Activated gamma-delta T cell treated with Interleukin-2 at 50 U/mL for 16 hours (primary cell): ENCODE results near the gene KLK3.
"Not testable (repeated sequence)": the region's sequence is repeated elsewhere in the genome, so short reads cannot be mapped to it uniquely, and the experiment has no call there.

Source experiments
- DNase-seq: peaks from one replicate; pipeline ENCODE4 v3.0.0-alpha.2; 2020

Gene KLK3

GRCh38 chr19:50854636-50855410 is at the start of gene KLK3:
TSS of gene KLK3 (plus strand) at chr19:50854915. CDS start at chr19:50854956, 41 bp downstream.
- no peak for DNase-seq

DNA sequence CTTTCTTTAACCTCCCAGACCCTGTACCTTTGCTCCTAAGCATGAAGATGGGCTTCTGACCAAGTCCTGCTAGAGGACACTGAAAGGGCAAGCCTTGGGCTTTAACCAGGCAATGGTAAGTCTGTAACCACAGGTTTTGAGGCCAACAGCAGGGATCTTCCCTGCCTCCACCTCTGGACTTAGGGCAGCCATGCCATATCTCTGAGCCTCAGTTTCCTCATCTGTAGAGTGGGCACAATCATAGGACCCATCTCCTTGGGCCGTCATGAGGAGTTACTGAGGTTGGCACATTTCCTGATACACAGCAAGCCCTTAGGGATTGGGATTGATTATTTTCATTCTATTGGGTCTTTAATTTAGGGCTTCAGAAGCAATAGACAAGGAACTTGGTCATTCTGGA is 45.9 kb upstream of the KLK3 start:
- DNase-seq: no peak

- not testable (repeated sequence) for DNase-seq
Measured at GRCh38 chr19:50811622-50812238, 43.0 kb upstream of the KLK3 start.

- no peak for DNase-seq
Measured at GRCh38 chr19:50812474-50812873, 42.2 kb upstream of the KLK3 start.

DNA sequence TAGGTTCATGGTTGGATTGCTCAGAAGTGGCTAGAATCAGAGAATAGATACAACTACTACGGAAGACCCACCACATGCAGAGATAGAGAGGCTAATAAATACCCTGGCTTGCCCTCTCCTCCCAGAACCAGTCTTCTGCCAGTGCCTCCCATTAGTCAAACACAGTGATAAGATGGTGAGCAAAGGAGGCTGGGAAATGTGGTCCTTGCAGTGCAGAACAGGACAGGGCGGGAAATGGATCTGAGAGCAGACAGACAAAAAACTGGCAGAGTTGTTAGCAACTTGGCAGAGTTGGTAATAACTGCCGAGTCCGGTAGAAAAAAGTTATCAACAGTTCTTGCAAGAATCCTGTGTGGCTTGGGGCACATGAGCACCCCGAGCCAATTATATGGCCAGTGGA is 39.8 kb upstream of the KLK3 start:
- no peak for DNase-seq

DNA sequence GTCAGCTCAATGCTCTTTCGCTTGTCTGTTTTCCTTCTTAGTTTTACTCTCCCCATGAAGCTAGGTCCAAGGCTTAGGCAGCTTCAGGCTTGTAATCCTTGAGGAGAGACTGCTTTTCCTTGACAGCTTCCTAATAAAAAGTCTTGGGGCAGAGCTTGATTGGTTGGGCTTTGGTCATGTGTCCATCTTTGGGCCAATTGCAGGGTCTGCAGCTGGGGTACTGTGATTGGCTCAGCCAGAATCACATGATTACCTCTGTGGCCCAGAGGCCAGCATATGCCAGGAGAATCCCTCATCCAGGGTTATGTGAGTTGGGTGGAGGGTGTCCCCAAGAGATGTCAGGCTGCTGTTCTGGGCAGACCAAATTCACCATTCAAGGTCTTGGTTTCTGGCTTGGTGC is 39.3 kb upstream of the KLK3 start:
- DNase-seq: no peak

DNA sequence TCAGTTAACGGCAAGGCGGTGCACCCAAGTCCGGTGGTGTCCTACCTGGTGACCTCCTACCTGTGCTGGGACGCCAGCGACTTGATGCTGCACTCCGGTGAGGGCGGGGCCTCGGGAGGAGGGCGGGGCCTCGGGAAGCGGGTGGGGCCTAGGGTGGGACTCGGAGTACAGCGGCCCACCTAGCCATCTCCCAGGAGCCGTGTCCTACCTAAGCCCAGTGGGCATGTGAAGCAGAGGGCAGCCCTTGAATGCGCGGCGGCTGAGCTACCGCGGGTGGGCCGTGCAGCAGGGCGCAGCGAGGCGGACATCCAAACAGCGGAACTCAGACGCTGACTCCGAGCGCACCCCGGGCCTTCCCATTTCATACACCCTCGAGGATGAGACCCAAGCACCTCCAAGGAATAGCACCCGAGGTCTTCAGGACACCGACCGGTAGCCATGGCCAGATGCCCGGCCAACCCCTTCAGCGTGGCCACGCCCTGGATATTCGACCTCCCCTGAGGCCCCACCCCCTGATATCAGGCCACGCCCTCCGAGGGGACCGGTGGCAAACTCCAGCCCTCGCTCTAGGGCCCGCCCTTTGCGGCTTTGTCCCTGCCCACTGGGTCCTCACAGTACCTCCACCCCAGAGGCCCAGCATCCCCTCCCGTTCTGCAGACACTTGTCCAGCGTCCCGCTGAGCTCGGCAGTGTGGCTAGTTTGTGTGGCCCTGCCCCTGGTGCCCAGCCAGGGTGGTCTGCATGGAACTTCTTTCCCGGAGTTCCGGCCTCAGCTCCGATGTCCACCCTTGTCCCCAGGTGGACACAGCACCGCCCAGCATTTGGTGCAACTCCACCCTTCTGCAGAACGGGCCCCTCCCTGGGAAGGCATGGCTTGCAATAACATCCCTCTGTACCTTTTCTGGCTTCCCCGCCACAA is 36.5 kb upstream of the KLK3 start:
- no peak for DNase-seq

- no peak for DNase-seq
Measured at GRCh38 chr19:50818859-50819472, 35.7 kb upstream of the KLK3 start.

- DNase-seq: no peak
Measured at GRCh38 chr19:50819636-50820035, 35.1 kb upstream of the KLK3 start.

- no peak for DNase-seq
Measured at GRCh38 chr19:50820086-50820485, 34.6 kb upstream of the KLK3 start.

GRCh38 chr19:50820549-50821247 is 34.0 kb upstream of the KLK3 start:
- no peak for DNase-seq

DNA sequence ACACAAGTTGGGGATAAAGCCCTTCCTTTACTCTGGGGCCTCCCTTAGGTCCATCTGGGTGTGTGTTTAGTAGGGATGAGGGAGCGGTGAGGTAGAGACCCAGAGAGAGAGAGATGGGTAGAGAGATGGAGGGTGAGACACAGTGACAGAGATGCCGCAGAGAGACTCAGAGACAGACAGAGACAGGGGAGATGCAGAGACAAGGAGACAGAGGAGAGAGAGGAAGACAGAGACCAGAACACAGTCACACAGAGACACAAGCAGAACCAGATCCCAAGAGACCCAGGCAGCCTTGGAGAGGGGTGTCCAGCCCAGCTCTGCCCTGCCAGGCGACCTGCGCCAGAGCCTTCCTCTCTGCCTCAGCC is 33.5 kb upstream of the KLK3 start:
- DNase-seq: no peak

- no peak for DNase-seq
Measured at GRCh38 chr19:50821622-50822021, 33.1 kb upstream of the KLK3 start.

DNA sequence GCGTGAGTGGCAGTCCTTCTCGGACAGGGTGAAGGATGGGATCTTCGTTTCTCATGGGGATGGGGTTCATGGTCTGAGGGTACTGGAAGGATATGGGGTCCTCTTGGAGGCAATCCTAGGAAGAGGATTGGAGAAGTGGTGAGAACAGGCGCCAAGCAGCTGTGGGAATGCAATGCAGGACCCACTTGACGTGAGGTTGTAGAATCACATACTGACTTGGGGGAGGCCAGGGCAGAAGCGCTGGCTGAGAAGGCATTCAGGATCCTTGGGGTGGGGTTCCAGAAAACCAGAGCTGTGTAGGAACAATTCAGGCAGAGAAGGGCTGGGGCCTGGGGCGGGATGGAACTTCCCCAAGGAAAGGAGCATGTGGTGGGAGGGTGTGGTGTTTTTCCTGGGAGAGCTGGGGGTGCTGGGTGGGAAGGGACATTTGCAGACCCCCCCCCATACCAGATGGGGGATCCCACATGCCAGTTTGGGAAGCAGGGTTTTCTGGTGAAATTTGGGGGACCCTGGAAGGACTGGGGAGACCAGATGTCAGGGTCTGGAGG is 32.0 kb upstream of the KLK3 start:
- no peak for DNase-seq

GRCh38 chr19:50823389-50824042 is 31.2 kb upstream of the KLK3 start, which contains the start of gene KLK1:
TSS of gene KLK1 (minus strand) at chr19:50823787. CDS start at chr19:50823748, 39 bp downstream.
- DNase-seq: no peak

- DNase-seq: no peak
Measured at GRCh38 chr19:50826492-50827240, 28.0 kb upstream of the KLK3 start.

DNA sequence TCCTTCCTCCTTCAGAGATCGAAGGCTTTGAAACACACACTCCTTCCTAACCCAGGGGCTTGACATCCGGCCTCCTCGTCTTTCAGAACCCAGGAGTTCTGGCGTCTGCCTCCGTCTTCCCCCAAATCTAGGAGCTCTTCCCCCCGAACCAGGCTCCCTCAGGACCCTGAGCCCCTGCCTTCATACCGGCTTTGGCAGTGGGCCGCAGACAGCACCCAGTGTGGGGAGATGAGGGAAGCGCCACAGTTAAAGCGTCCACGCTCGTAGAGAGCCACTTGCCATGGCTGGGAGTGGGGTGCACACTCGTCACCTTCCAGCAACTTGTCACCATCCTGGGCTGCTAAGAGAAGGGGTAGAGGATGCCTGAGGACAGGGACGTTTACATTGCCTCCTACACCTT is 27.2 kb upstream of the KLK3 start:
- no peak for DNase-seq

DNA sequence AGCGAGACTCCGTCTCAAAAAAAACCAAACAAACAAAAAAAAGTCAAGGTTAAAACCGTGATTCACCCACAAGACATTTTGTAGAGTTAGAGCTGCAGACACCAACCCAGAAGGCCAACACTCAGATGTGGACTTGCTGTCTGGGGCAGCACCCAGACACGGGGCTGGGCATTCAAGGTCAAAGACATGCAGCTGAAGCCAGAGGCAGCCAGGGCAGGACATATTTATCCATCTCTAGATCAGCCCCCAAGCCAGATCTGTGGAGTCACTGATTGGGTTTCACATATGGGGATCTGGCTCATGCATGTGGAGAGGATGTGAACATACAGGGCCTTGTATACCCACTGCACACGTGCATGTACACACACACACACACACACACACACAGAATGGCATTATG is 24.9 kb upstream of the KLK3 start:
- DNase-seq: no peak

- DNase-seq: no peak
Measured at GRCh38 chr19:50830266-50831025, 24.3 kb upstream of the KLK3 start.

- no peak for DNase-seq
Measured at GRCh38 chr19:50831026-50831396, 23.7 kb upstream of the KLK3 start.
